Fibroblast of lung (primary cell): ENCODE data around the gene FAM47E. TPM values are rescaled to one million over a fixed set of nuclear protein-coding genes. Genes with fewer than 3 reads are reported as not detected.
"Not testable (repeated sequence)": the region's sequence is repeated elsewhere in the genome, so short reads cannot be mapped to it uniquely, and the experiment has no call there.

Experiments
- DNase-seq, 2 donors: peaks; one replicate each; pipeline versions ENCODE4 v3.0.0 to v3.0.0-alpha.2; 2010; ENCODE audit warnings: low read depth in 2 of 2
- H2AFZ ChIP-seq: 2 replicates; pipeline ENCODE4 v1.5.1; 2012; ENCODE audit warnings: low read length, control low read depth, inconsistent platforms
- H3K27ac ChIP-seq: 2 replicates; pipeline ENCODE4 v1.5.1; 2011; ENCODE audit warnings: low read length, control low read depth; ENCODE audit not compliant: insufficient read depth
- H3K27me3 ChIP-seq: 2 replicates; pipeline ENCODE4 v1.5.1; 2011; ENCODE audit warnings: mild to moderate bottlenecking, low read length; ENCODE audit not compliant: control insufficient read depth, insufficient read depth
- H3K36me3 ChIP-seq: 2 replicates; pipeline ENCODE4 v1.5.1; 2011; ENCODE audit warnings: low read length; ENCODE audit not compliant: control insufficient read depth, insufficient read depth
- H3K4me1 ChIP-seq: 2 replicates; pipeline ENCODE4 v1.5.1; 2011; ENCODE audit warnings: low read length; ENCODE audit not compliant: control insufficient read depth, insufficient read depth; ENCODE audit errors: extremely low read depth
- H3K4me2 ChIP-seq: 2 replicates; pipeline ENCODE4 v1.5.1; 2011; ENCODE audit warnings: low read length, control low read depth; ENCODE audit not compliant: insufficient read depth; ENCODE audit errors: extremely low read depth
- H3K4me3 ChIP-seq, 4 experiments: fragments of 200-600 bp in 1 of 4; sonication (generic) in 1 of 4; replicated peaks in 1 of 4; 2 replicates each; pipeline ENCODE4 v1.5.1; 2011 to 2016; ENCODE audit warnings: low read length in 4 of 4, low read depth in 3 of 4, mild to moderate bottlenecking in 3 of 4, control low read depth in 2 of 4, inconsistent platforms in 1 of 4, mixed read lengths in 1 of 4; ENCODE audit not compliant: insufficient read depth in 1 of 4; ENCODE audit errors: control extremely low read depth in 1 of 4
- H3K79me2 ChIP-seq: 2 replicates; pipeline ENCODE4 v1.5.1; 2012; ENCODE audit warnings: mild to moderate bottlenecking, low read length, inconsistent platforms; ENCODE audit not compliant: control insufficient read depth, insufficient read depth
- H3K9ac ChIP-seq: 2 replicates; pipeline ENCODE4 v1.5.1; 2011; ENCODE audit warnings: mild to moderate bottlenecking, low read length, control low read depth; ENCODE audit not compliant: insufficient read depth
- H3K9me3 ChIP-seq: 2 replicates; pipeline ENCODE4 v1.5.1; 2012; ENCODE audit warnings: low read depth, low read length; ENCODE audit not compliant: control insufficient read depth, insufficient read depth
- H4K20me1 ChIP-seq: 2 replicates; pipeline ENCODE4 v1.5.1; 2011; ENCODE audit warnings: low read length; ENCODE audit not compliant: control insufficient read depth, insufficient read depth; ENCODE audit errors: extremely low read depth
- CTCF ChIP-seq, 2 donors: IDR thresholded peaks in 1 of 2; conservative IDR thresholded peaks in 1 of 2; 1 replicate in 1 of 2; 2 replicates in 1 of 2; pipeline ENCODE4 v1.5.1; 2011 to 2012; ENCODE audit warnings: low read length in 2 of 2, control low read depth in 1 of 2, inconsistent platforms in 1 of 2, low read depth in 1 of 2, mild to moderate bottlenecking in 1 of 2
- EZH2 ChIP-seq: IDR thresholded peaks from 2 replicates; pipeline ENCODE4 v1.5.1; 2012; ENCODE audit warnings: low read length, control low read depth, mild to moderate bottlenecking; ENCODE audit errors: missing control alignments
- polyA plus RNA-seq, 2 donors: library from polyadenylated mRNA; depleted of rRNA in 1 of 2; stranded (reverse) in 1 of 2; unstranded in 1 of 2; fragments of >200 nt; gene quantifications; 2 replicates each; pipeline ENCODE4 v1.2.1, GENCODE V29; 2011 to 2012; ENCODE audit warnings: missing spikeins in 1 of 2
- total RNA-seq: library from RNA; depleted of rRNA; stranded (reverse); fragments of >200 nt; gene quantifications from 2 replicates; pipeline ENCODE4 v1.2.1, GENCODE V29; 2014

Gene FAM47E
- total and polyA plus RNA-seq, 2 donors (not counting 1 experiment from before 2014, with no cell fraction given): 0.12 to 0.99 TPM

GRCh38 chr4:76238236-76238635 is 13.3 kb upstream of the FAM47E start:
- Histone ChIP-seq H3K4me3 (no peak overlapping the region), H3K9ac (no peak overlapping the region), H3K27ac (no peak overlapping the region), H4K20me1 (no peaks in the 10 kb centered on the region), H3K36me3 (no peaks in the 10 kb centered on the region), H3K79me2 (no peaks in the 10 kb centered on the region), H3K9me3 (no peaks in the 10 kb centered on the region), H3K4me2 (no peak overlapping the region), H3K27me3 (peaks cover 6% of the 10 kb centered on the region), H2AFZ (no peak overlapping the region), H3K4me1 (no peaks in the 10 kb centered on the region)
- no peak for DNase-seq
- no peak for TF ChIP-seq CTCF (conservative IDR thresholded peaks at IDR 0.05 in 1 of 2, IDR thresholded peaks at IDR 0.05 in 1 of 2; ENCODE audit: low read depth in 1 of 2, low read length in 2 of 2)
- no peak for TF ChIP-seq EZH2

GRCh38 chr4:76238701-76239100 is 12.8 kb upstream of the FAM47E start:
- Histone ChIP-seq H3K4me2 (no peak overlapping the region), H3K4me1 (no peaks in the 10 kb centered on the region), H3K9me3 (no peaks in the 10 kb centered on the region), H3K27me3 (peaks cover 6% of the 10 kb centered on the region), H3K9ac (no peak overlapping the region), H2AFZ (no peak overlapping the region), H3K36me3 (no peaks in the 10 kb centered on the region), H4K20me1 (no peaks in the 10 kb centered on the region), H3K27ac (no peak overlapping the region), H3K79me2 (no peaks in the 10 kb centered on the region), H3K4me3 (no peak overlapping the region)
- no peak for DNase-seq
- TF ChIP-seq EZH2 (no peak), CTCF (conservative IDR thresholded peaks at IDR 0.05 in 1 of 2, IDR thresholded peaks at IDR 0.05 in 1 of 2; ENCODE audit: low read depth in 1 of 2, low read length in 2 of 2) (no peak)

- Histone ChIP-seq H3K4me1 (no peaks in the 10 kb centered on the region), H3K79me2 (no peaks in the 10 kb centered on the region), H3K9me3 (no peaks in the 10 kb centered on the region), H3K27me3 (peaks cover 6% of the 10 kb centered on the region), H3K4me2 (no peak overlapping the region), H3K4me3 (no peak overlapping the region), H3K36me3 (no peaks in the 10 kb centered on the region), H3K9ac (no peak overlapping the region), H2AFZ (no peak overlapping the region), H3K27ac (no peak overlapping the region), H4K20me1 (no peaks in the 10 kb centered on the region)
- no peak for DNase-seq
- TF ChIP-seq EZH2: no peak
- TF ChIP-seq CTCF (conservative IDR thresholded peaks at IDR 0.05 in 1 of 2, IDR thresholded peaks at IDR 0.05 in 1 of 2; ENCODE audit: low read depth in 1 of 2, low read length in 2 of 2): no peak
These were observed 11.3 kb upstream of the FAM47E start for GRCh38 chr4:76240236-76240635.

- peaks cover 15% of the 10 kb centered on the region for H3K27me3 ChIP-seq
- not testable (repeated sequence) for H3K4me1 ChIP-seq, H4K20me1 ChIP-seq, DNase-seq, H3K36me3 ChIP-seq, H3K4me3 ChIP-seq, H3K9me3 ChIP-seq, H3K79me2 ChIP-seq, H3K9ac ChIP-seq, H3K27ac ChIP-seq, H2AFZ ChIP-seq, H3K4me2 ChIP-seq
These were observed 7.6 kb upstream of the FAM47E start for GRCh38 chr4:76243877-76244276.
